Kasumi-1 (cell line): ENCODE measurements around the gene HOXC11.

Source experiments
- DNase-seq, 2 experiments: peaks; one replicate each; lab custom pipeline; 2025; lab: John Stamatoyannopoulos, UW

HOXC11 gene

DNA sequence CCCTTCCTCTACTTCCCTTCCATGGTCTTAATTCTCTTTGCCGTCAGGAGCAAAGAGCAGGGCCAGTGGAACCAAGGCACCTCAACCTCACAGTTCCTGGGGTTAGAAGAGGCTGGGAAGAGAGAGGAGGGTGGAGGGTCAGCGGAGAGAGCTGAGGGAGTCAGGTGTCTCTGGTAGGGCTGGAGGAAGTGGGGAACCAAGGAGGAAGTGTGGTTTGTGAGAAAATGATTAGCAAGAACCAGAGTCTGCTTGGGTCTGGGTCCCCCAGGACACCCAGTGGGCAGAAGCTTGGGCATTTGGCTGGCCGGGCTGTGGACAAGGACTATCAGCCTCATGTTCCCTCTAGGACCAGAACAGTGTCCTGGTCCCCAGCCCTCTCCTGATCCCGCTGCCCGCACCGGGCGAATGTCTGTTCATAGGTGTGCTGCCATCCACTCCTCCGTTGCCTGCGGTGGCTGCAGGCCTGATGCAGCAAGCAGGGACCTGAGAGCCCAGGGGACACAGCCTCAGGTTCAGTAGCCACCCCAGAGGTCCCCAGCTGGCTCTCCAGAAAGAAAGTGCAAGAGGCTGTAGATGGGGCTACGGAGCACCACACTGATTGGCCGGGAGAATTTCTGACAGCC lies 15.9 kb upstream of the HOXC11 start:
- DNase-seq = no peak

DNA sequence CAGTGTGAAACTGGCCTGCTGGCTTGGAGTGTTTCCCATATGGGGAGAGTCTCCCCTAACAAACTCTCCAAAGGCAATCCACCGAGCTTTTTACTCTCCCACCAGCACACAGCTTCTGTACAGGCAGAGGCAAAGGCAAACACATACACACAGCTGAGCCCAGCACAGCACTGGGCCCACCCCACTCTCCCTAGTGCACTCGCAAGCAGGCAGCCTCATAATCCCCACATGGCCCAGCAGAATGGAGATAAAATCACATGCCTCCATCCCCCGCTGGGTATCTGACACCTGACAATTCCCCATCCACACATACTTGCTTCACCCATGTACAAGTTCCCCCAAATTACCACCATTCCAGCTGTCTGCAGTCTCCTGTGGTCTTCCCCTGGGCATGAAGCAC lies 14.8 kb upstream of the HOXC11 start:
- no peak for DNase-seq

GRCh38 chr12:53959314-53959713 lies 13.6 kb upstream of the HOXC11 start:
- no peak for DNase-seq

DNA sequence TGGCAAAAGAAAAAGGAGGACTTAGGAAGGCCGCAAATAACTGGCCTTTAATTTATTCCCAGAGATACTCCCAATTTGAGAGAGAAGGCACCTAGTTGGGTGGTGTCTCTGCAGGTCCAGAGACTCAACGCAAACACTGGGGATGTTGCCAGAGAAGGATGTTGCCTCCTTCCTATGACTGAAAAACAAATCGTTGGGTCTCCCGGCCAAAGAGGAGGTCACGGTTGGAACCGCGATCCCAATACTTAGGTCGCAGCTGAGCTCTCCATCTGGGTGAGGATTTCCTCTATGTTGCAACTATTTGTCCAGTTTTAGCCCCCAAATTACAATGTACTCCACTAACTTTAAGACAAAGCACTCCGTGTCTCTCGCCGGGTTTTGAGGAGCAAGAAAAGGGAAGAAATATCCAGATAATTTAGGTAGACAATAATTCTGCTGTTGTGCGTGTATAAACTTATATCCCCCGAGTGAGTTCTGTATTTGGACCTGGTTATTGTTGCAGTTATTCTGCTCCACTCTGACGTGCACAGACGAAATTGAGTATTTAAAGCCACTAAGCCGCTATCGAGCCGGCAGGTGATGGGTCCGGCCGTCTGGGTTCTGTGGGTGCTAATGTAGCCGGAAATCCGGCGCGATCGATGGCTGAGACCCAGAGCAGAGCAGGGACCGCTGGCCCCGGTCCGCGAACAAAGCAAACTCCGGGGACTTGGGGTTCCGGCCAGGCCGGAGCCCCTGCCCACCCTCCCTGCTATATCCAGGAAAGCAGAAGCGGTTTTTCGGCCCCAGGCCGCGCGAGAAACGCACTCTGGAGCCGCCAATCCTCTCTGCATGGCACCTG lies 12.5 kb upstream of the HOXC11 start:
- DNase-seq = no peak

- no peak for DNase-seq
Observed at GRCh38 chr12:53961025-53961761, 11.7 kb upstream of the HOXC11 start.

DNA sequence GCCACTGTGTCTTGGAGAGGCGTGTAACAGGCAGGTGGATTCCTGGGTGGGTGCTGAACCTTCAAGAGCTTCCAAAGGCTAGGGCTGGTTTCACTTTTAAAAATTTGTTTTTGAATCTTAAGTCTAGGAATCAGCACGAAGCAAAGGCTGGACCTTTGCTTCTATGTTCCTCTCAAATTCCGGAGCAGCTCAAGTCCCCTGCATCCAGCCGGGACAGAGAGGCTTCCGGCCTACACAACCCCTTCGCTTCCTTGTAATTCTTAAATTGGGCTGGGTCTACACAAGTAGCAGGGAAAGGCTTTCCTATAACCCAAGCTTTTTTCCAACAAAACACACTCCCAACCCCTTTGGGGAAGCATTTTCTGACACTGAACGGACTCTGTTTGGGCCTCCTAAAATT lies 9.9 kb upstream of the HOXC11 start:
- no peak for DNase-seq

DNA sequence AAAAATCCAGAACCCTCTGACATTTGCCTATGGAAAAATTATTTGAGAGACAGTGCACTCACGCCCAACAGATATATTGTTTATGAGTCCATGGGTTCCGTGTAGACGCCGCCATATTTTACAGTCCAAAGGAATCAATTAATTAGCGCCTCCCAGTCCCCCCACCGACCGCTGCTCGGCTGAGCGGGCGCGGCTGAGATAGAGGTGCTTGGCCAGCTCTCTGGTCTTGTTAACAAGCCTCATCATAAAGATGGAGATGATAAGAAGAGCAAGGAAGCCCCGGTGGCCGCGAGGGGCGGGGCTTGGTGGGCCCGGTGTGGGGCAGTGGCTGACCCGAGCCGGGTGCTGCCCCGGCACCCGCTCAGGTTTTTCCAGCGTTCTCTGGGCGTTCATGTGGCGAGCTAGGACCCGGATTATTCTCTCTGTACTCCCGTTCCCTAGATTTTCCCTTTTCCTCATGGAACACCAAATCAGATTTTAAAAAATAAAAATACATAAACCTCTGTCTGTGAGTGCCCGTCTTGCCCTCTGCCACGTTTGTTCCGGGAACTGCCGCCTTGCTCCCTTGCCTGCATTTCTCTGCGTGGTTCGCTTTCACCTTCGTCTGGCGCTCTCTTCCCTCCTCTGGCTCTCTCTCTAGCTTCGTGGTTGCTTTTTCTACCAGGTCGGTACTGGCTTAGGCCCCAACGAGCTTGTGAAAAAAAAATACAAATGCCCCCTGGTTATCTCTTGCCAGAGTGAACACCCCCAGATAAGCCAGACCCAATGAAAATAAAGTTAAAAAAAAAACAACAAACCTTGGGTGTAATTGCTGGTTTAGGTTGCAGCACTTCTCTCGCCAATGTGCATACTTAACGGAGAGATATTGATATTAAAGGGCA lies 9.3 kb upstream of the HOXC11 start:
- DNase-seq = no peak

DNA sequence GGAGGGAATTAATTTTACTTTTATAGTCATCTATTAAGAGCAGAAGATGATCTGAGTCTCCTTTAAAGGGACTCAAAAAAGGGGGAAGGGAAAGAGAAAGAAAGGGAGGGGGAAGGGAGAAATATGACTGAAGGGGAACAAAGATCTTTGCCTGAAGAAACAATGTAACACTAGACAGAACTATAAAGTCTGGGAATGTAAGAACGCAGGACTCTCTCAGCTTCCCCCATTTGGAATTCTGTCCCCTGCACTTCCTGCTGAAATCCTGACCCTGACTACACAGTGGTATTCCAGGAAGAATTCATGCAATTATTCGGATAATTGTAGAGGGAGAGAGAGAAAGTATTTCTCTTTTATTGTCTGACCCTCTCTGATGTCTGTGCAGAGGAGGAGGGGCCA lies 8.6 kb upstream of the HOXC11 start:
- DNase-seq = no peak

DNA sequence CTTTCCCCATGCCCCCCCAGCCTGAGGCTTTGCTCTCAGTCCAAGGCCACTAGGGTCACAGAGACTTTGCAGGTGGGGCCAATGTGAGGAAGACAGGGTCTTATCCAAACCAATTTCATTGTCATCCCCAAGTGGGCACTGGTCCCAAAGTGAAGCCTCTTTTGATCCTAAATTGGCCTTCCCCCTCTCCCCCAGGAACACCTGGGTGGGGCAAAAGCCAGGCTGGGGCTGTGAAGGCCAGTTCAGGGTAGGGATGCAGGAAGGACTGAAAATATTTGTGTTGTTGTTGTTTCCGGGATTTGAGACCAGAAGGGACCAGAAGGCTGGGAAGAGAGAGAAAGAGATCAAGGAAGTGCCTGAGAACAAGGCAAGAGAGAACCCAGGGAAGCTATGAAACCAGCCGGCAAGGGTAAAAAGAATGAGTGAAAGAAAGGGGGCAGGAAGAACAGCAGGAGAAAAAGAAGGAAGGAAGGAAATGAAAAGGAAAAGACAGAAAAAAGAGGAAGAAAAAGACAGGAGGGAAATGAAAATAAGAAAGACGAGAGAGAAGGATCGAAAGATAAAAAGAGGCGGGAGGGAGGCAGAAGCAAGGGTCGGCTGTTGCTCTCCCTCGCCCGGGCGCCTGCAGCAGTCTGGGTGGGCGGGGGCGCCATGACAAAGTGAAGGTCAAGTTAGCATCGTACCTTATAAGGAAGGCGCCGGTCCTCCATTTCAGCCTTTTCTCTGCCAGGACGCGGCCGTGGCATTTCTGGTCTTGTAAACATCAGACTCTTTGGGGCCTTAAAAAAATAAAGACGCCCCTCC lies 7.4 kb upstream of the HOXC11 start:
- no peak for DNase-seq

DNA sequence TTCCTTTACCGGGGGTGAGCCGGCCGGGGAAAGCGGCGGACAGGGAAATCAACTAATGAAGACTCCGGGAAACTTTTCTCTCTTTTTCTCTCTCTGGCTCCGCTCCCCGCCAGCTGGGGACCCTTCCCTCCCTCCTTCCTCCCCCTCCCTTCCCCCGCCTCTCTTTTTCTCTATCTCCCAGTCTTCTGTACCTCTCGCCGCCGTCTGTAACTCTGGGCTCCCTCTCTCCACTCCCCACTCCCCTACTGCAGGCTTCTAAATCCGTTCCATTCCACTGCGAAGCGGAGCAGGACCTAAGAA lies 6.9 kb upstream of the HOXC11 start:
- DNase-seq = no peak

DNA sequence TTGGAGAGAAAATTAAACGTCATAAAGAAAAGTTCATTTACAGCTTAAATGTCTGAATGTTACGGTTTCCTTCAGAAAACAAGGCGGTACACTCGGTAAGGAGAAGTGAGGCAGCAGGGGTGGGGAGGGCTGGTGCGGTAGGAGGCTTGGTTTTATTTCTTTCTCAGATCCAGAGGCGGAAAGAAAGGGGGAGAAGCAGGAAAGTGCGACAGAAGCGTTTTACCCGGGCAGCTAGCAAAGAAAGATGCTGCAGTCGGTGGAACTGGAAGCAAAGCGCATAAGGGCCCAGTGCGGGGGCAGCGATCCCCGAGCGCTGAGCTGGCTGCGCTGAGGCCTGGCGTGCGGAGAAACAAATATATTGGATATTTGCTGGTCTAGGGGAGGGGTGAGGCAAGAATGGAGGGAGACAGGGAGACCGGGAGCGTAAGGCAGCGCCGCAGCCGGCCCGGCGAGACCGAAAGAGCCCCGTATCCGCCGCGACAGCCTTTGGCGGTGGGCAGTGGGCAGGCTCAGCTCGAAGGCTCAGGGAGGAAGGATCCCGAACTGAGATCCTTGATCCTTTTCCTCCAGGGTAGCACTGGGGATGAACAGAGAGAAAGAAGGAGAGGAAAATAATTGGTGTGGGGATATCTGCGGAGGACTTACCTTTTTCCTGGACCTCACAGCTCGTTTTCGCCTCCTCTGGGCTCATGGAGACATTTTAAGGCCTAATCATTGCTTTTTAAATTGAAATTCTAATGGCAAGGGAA lies 6.4 kb upstream of the HOXC11 start:
- no peak for DNase-seq

GRCh38 chr12:53967421-53967925 lies 5.5 kb upstream of the HOXC11 start:
- no peak for DNase-seq

- DNase-seq = no peak
Observed at GRCh38 chr12:53968214-53969127, 4.5 kb upstream of the HOXC11 start.

DNA sequence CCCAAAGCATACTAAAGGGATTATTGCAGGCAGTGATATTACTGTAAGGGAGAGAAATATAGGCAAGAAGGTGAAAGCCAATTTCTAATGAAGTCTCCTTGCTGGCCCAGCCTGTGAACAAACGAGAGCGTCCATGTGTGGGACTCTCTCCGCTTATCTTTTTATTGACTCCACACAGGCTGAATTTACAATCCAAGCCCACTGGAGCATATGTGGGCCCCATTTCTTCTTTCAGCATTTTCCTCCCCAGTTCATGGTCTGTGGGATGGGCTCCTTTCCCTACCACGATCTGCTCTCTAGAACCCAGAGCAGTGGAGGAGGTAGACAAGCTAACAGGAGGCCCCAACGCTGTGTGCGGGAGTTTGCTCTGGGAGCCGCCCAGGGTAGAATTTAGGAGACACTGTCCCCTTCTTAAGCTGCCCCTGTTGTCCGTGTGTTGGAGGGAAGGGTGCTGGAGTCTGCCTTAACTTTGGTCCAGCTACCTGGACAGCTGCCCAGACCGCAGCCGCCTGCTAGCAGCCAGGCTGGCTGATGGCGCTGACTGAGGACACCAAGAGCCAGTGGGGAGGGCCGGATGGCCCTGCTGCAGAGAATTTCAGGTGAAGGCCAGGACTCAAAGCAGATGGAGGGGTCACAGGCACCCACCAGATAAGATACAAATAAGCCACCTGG lies 3.2 kb upstream of the HOXC11 start:
- no peak for DNase-seq

DNA sequence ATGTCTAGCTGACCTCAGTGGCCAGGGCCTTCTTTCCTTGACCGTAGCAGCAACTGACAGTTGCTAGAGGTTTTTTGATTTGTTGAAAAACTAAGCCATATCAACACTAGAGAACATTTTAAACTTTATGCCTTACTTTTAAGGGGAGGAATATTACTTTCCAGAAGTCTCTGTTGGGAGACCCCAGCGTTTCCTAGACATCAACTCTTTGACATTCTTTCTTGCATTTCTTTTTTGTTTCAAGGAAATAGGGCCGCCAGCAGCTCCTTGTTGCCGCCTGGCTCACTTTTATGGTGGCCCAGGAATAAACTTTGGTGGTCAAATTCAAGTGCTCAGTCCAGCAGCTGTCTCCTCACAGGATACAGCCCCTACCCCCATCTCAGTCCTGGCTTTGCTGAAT lies 2.5 kb upstream of the HOXC11 start:
- no peak for DNase-seq

GRCh38 chr12:53971129-53971528 lies 1.8 kb upstream of the HOXC11 start:
- no peak for DNase-seq

DNA sequence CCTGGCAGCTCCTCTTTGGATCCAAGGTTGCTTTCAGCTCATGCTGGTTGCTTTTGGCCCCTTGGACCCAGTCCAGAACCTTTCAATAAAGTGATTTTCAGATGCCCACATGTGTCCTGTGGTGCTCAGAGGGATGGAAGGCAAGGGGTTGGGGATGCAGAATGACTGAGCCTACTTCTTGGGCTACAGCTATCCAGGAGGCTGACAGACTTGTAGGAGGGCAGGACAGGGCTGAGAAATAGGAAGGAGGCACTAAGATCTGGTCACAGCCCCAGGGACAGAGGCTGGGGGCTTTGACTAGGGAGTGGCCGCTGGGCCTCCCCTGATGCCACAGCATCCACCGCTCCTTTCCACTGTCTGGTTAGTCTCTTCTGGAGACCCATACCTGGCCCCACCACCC lies 1.2 kb upstream of the HOXC11 start:
- no peak for DNase-seq

DNA sequence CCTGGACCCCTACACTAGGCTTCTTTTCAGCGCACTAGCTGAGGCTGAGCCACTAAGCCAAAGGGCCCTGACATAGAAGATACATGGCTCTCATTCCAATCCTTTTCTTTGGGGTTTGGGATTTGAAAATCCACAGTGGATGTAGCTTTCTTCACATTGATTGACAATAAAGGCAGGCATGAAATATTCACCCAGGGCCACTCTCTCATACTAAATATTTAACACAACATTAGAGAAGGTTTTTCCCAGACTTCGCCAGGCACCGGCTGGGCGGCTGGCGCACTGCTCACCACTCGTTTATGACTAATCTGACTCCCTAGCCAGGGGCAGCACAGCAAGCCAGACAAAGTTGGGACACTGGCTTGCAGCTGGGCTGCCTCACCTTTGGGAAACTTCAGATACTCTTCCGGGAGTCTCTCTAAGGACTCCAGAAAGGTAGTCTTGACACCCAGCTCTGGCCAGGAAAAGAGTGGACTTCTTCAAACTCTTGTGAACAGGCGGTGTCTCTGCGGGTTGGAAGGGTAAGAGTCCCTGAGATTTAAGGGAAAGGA lies 699 bp upstream of the HOXC11 start:
- DNase-seq = no peak
